ENCODE measurements around the gene GABPB1. TPM values are rescaled to one million over a fixed set of nuclear protein-coding genes. Genes with fewer than 3 reads are reported as not detected.

Gene GABPB1
- total RNA-seq, 2 donors from 2014 or later, result 13.0 to 27.8 TPM

DNA sequence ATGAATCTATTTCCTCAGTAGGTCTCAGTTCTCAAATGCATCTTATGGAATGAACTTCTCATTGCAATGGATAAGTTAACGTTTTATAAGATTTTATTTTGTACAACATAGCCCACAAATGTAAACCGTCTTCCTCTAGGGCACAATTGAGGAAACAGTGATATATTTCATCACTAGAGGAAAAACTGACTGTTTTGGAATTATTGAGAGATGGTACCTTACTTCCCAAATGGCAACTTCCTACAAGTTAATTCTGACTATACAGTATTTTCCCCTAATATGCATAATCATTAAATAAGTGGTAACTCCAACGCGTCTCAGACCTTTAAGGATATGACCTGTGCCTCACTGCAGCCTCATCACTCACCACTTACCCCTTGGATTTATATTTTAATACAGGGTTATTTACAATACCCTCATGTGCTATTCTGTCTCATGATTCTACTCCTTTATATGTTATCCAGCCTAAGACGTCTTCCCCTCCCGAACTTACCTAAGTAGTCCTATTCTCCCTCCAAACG lies 13.3 kb downstream of the GABPB1 start:
- Histone ChIP-seq H3K4me3 (no peak overlapping the region), H3K36me3 (no peaks in the 10 kb centered on the region), H3K4me1 (ENCODE audit: control insufficient read depth in 1 of 2, low read depth in 2 of 2) (no peaks in the 10 kb centered on the region), H3K27me3 (replicated peaks; ENCODE audit: insufficient read depth) (no peaks in the 10 kb centered on the region), H3K27ac (no peak overlapping the region), H3K9me3 (no peaks in the 10 kb centered on the region)
- DNase-seq (ENCODE audit: low spot score), result no peak
- no peak for ATAC-seq (ENCODE audit: insufficient number of reproducible peaks, low FRiP score, low read depth)
- TF ChIP-seq, protein P1, sequence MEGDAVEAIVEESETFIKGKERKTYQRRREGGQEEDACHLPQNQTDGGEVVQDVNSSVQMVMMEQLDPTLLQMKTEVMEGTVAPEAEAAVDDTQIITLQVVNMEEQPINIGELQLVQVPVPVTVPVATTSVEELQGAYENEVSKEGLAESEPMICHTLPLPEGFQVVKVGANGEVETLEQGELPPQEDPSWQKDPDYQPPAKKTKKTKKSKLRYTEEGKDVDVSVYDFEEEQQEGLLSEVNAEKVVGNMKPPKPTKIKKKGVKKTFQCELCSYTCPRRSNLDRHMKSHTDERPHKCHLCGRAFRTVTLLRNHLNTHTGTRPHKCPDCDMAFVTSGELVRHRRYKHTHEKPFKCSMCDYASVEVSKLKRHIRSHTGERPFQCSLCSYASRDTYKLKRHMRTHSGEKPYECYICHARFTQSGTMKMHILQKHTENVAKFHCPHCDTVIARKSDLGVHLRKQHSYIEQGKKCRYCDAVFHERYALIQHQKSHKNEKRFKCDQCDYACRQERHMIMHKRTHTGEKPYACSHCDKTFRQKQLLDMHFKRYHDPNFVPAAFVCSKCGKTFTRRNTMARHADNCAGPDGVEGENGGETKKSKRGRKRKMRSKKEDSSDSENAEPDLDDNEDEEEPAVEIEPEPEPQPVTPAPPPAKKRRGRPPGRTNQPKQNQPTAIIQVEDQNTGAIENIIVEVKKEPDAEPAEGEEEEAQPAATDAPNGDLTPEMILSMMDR (IDR thresholded peaks at IDR 0.05), result no peak

DNA sequence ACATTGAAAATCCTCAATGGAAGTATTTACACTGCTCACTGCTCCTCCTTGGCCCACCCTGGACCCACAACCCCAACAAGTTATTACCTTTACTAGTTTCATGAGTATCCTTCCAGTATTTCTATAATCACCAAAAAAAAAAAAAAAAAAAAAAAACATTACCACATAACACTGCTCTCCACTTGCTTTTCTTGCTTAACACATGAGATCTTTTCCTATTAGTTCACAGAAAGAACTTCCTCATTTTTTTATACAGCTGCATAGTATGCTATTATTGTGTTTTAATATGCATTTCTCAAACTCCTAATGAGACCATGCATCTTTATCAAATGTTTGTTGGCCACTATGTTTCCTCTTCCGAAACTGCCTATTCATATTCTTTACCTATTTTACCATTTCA lies 14.6 kb downstream of the GABPB1 start:
- Histone ChIP-seq H3K27ac (no peak overlapping the region), H3K4me1 (ENCODE audit: control insufficient read depth in 1 of 2, low read depth in 2 of 2) (no peaks in the 10 kb centered on the region), H3K4me3 (no peak overlapping the region), H3K27me3 (replicated peaks; ENCODE audit: insufficient read depth) (no peaks in the 10 kb centered on the region), H3K36me3 (no peaks in the 10 kb centered on the region), H3K9me3 (no peaks in the 10 kb centered on the region)
- no peak for DNase-seq (ENCODE audit: low spot score)
- ATAC-seq (ENCODE audit: insufficient number of reproducible peaks, low FRiP score, low read depth), result no peak
- TF ChIP-seq, protein P1 (IDR thresholded peaks at IDR 0.05), result no peak

DNA sequence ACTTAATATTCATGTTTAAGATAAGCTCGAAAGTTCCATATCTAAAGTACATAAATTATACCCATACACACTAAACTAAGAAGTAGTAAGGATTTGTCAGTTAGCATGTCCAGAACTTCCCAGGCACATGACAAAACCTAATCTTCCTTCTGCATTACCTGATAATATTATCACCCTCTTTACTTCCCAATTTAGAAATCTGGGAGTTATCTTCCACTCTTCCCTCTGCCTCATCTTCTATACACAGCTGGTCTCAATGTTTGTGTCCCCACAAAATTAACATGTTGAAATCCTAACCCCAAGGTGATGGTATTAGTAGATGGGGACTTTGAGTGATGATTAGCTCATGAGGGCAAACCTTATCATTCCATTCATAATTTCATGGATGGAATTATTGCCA lies 15.3 kb downstream of the GABPB1 start:
- Histone ChIP-seq H3K4me1 (ENCODE audit: control insufficient read depth in 1 of 2, low read depth in 2 of 2) (no peaks in the 10 kb centered on the region), H3K27me3 (replicated peaks; ENCODE audit: insufficient read depth) (no peaks in the 10 kb centered on the region), H3K4me3 (no peak overlapping the region), H3K27ac (no peak overlapping the region), H3K36me3 (no peaks in the 10 kb centered on the region), H3K9me3 (no peaks in the 10 kb centered on the region)
- DNase-seq (ENCODE audit: low spot score), result no peak
- TF ChIP-seq, protein P1 (IDR thresholded peaks at IDR 0.05), result no peak
- ATAC-seq (ENCODE audit: insufficient number of reproducible peaks, low FRiP score, low read depth), result no peak

DNA sequence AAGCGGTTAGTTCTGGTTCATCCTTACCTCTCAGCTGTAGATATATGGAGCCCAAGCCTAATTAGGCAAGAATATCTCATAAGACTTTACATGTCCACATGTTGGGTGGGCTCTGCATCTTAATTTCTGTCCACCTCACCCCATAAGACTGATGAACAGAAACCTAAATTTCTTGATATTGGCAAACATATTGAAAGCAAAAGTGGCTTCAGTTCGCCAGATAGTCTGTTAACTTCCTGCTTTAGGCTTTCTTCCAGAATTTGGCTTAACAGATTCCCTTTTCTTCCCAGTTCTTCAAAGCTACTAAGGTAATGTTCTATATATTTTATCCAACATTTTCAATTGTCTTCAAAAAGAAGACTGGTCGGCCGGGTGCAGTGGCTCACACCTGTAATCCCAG lies 19.7 kb downstream of the GABPB1 start:
- TF ChIP-seq, protein P1 (IDR thresholded peaks at IDR 0.05), result no peak
- Histone ChIP-seq H3K27me3 (replicated peaks; ENCODE audit: insufficient read depth) (no peaks in the 10 kb centered on the region), H3K36me3 (no peaks in the 10 kb centered on the region), H3K4me3 (no peak overlapping the region), H3K9me3 (no peaks in the 10 kb centered on the region), H3K27ac (no peak overlapping the region), H3K4me1 (ENCODE audit: control insufficient read depth in 1 of 2, low read depth in 2 of 2) (no peaks in the 10 kb centered on the region)
- ATAC-seq (ENCODE audit: insufficient number of reproducible peaks, low FRiP score, low read depth), result no peak
- no peak for DNase-seq (ENCODE audit: low spot score)

DNA sequence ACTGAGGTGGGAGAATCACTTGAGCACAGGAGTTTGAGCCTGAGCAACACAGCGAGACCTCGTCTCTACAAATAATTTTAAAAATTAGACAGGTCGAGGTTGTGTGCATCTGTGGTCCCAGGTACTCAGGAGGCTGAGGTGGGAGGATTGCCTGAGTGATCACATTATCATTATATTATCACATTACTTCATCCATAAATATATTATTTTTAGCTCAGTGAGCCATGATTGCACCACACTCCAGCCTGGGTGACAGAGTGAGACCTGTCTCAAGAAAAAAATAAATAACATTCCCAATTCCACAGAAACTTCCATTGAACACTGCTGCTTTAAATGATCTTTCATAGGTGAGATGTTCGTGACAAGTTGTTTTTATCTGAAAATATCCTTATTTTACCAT lies 21.8 kb downstream of the GABPB1 start:
- no peak for ATAC-seq (ENCODE audit: insufficient number of reproducible peaks, low FRiP score, low read depth)
- no peaks in the 10 kb centered on the region for H3K9me3 ChIP-seq
- H3K36me3 ChIP-seq, result no peaks in the 10 kb centered on the region
- no peaks in the 10 kb centered on the region for H3K4me1 ChIP-seq (ENCODE audit: control insufficient read depth in 1 of 2, low read depth in 2 of 2)
- no peak for DNase-seq (ENCODE audit: low spot score)
- H3K27ac ChIP-seq, result no peak overlapping the region
- no peak overlapping the region for H3K4me3 ChIP-seq
- H3K27me3 ChIP-seq (replicated peaks; ENCODE audit: insufficient read depth), result no peaks in the 10 kb centered on the region
- TF ChIP-seq, protein P1 (IDR thresholded peaks at IDR 0.05), result no peak

Data from thoracic aorta (tissue), 2 donors.